K562 (cell line): ENCODE results near the gene SYT13. TPM values are rescaled to one million over a fixed set of nuclear protein-coding genes. Genes with fewer than 3 reads are reported as not detected.

ENCODE experiments used
- CREBBP ChIP-seq: IDR thresholded peaks from one replicate; pipeline ENCODE4 v1.6.1; 2012; ENCODE audit warnings: low read depth, mild to moderate bottlenecking, control low read depth, inconsistent platforms, low read length
- E2F1 ChIP-seq: sonication (generic); formaldehyde crosslinking; IDR thresholded peaks from 2 replicates; pipeline ENCODE4 v1.8.1; 2023; ENCODE audit warnings: mild to moderate bottlenecking, missing genetic modification reagents, moderate library complexity
- FOXP4 ChIP-seq: sonication (generic); formaldehyde crosslinking; IDR thresholded peaks from 2 replicates; pipeline ENCODE4 v1.8.0; 2022; ENCODE audit warnings: mild to moderate bottlenecking, missing genetic modification reagents, borderline replicate concordance
- HDGF ChIP-seq: fragments of 450-650 bp; IDR thresholded peaks from 2 replicates; pipeline ENCODE4 v1.6.1; 2016
- HNRNPUL1 ChIP-seq: fragments of 200-400 bp; formaldehyde crosslinking; IDR thresholded peaks from 2 replicates; pipeline ENCODE4 v1.6.1; 2017; ENCODE audit warnings: low read length
- RERE ChIP-seq: sonication (generic); formaldehyde crosslinking; IDR thresholded peaks from 2 replicates; pipeline ENCODE4 v1.8.0; 2023; ENCODE audit warnings: missing genetic modification reagents, mild to moderate bottlenecking, borderline replicate concordance
- SLC30A9 ChIP-seq: fragments of 250-450 bp; sonication (Bioruptor Pico); IDR thresholded peaks from 2 replicates; pipeline ENCODE4 v1.8.0; 2022; ENCODE audit warnings: mild to moderate bottlenecking, moderate library complexity
- SRSF3 ChIP-seq: fragments of 200-400 bp; formaldehyde crosslinking; IDR thresholded peaks from 2 replicates; pipeline ENCODE4 v1.6.1; 2016; ENCODE audit warnings: mild to moderate bottlenecking, low read length, moderate library complexity; ENCODE audit not compliant: insufficient read depth
- TAL1 ChIP-seq: fragments of 450-650 bp; IDR thresholded peaks from 2 replicates; pipeline ENCODE4 v1.6.1; 2016; ENCODE audit warnings: mild to moderate bottlenecking
- ZNF146 ChIP-seq: IDR thresholded peaks from one replicate; pipeline ENCODE4 v1.6.1; 2018; ENCODE audit warnings: missing compliant biosample characterization; ENCODE audit not compliant: unreplicated experiment
- polyA plus RNA-seq, 8 experiments: library from polyadenylated mRNA; depleted of rRNA in 4 of 8; stranded (reverse) in 5 of 8; unstranded in 3 of 8; fragments of >200 nt; fragmentation: Nextera tagmentation in 2 of 8; fragmentation: Illumina TruSeq in 1 of 8; extraction: Ambion mirVana in 2 of 8; extraction: Trizol in 1 of 8; gene quantifications; 2 replicates each; pipeline versions ENCODE4 v1.2.1 to v1.2.3, GENCODE V29; 2011 to 2014; ENCODE audit warnings: inconsistent platforms in 1 of 8, missing spikeins in 1 of 8
- total RNA-seq, 7 experiments: library from RNA; depleted of rRNA in 6 of 7; stranded (reverse); fragments of >200 nt in 6 of 7; fragmentation: Illumina TruSeq in 2 of 7; extraction: Trizol in 2 of 7; gene quantifications; 2 replicates each; pipeline versions ENCODE4 v1.2.1 to v1.2.3, GENCODE V29; 2011 to 2021; ENCODE audit warnings: low replicate concordance in 1 of 7

SYT13 gene
- total and polyA plus RNA-seq, 9 of the 15 experiments (the other 6 are each of a cell fraction or from before 2014, with no cell fraction given), result under 0.01 to 0.13 (median 0.08) TPM; not detected in 2

- TF ChIP-seq FOXP4 (CRISPR knock-in tag), result no peak
- TF ChIP-seq ZNF146 (CRISPR knock-in tag), result no peak
- TF ChIP-seq CREBBP, result no peak
- TF ChIP-seq HDGF, result no peak
- TF ChIP-seq RERE, result no peak
- no peak for TF ChIP-seq HNRNPUL1
- TF ChIP-seq E2F1 (CRISPR knock-in tag), result no peak
- TF ChIP-seq SRSF3, result no peak
- no peak for TF ChIP-seq TAL1
- no peak for TF ChIP-seq SLC30A9
Measured at GRCh38 chr11:45265969-45266675, 20.0 kb downstream of the SYT13 start (continued).
